Activated CD8-positive, alpha-beta T cell treated with anti-CD3 and anti-CD28 coated beads for 36 hours (primary cell): ENCODE measurements around the gene WTIP. TPM values are rescaled to one million over a fixed set of nuclear protein-coding genes. Genes with fewer than 3 reads are reported as not detected.

ENCODE experiments used
- ATAC-seq: fragments of 200-7000 bp; cut with Tn5 transposase; one replicate; pipeline ENCODE4 v1.10.0; 2021; ENCODE audit warnings: mild to moderate bottlenecking, moderate library complexity
- CTCF ChIA-PET: fragments of 350-600 bp; sonication (Branson Sonifier 250); formaldehyde crosslinking; loops from one replicate; lab custom pipeline; 2021; ENCODE audit warnings: antibody characterized with exemption; lab: Charles Lee
- POLR2A ChIA-PET: fragments of 350-600 bp; sonication (Branson Sonifier 250); formaldehyde crosslinking; loops from one replicate; lab custom pipeline; 2021; ENCODE audit warnings: antibody characterized with exemption; lab: Charles Lee
- DNase-seq: peaks from one replicate; pipeline ENCODE4 v3.0.0-alpha.2; 2020
- H3K27ac Mint-ChIP-seq: one replicate; pipeline ENCODE4 v1.8.0; 2021; ENCODE audit warnings: mild to moderate bottlenecking, mixed read lengths
- H3K27me3 Mint-ChIP-seq: one replicate; pipeline ENCODE4 v1.8.0; 2021; ENCODE audit warnings: mixed read lengths
- H3K36me3 Mint-ChIP-seq: one replicate; pipeline ENCODE4 v1.8.0; 2021; ENCODE audit warnings: low read depth, mixed read lengths
- H3K4me1 Mint-ChIP-seq: one replicate; pipeline ENCODE4 v1.8.0; 2021; ENCODE audit warnings: low read depth, mixed read lengths
- H3K4me3 Mint-ChIP-seq: one replicate; pipeline ENCODE4 v1.8.0; 2021; ENCODE audit warnings: mild to moderate bottlenecking, moderate library complexity, mixed read lengths
- H3K9me3 Mint-ChIP-seq: one replicate; pipeline ENCODE4 v1.8.0; 2021; ENCODE audit warnings: mixed read lengths
- intact Hi-C: fragments of 100-400 bp; cut with micrococcal nuclease; formaldehyde crosslinking; loops from one replicate; pipeline ENCODE4 v1.10.0; 2022
- total RNA-seq, 2 experiments: library from RNA; stranded (reverse); gene quantifications; one replicate each; pipeline ENCODE4 v1.2.3, GENCODE V29; 2021
- TF ChIP-seq, protein P1 (sequence below): fragments of 200-600 bp; IDR thresholded peaks from one replicate; pipeline ENCODE4 v1.8.0; 2022; ENCODE audit warnings: antibody characterized with exemption, mild to moderate bottlenecking

The WTIP gene
- under 1 TPM; 0.54 to 0.63 TPM for total RNA-seq

DNA sequence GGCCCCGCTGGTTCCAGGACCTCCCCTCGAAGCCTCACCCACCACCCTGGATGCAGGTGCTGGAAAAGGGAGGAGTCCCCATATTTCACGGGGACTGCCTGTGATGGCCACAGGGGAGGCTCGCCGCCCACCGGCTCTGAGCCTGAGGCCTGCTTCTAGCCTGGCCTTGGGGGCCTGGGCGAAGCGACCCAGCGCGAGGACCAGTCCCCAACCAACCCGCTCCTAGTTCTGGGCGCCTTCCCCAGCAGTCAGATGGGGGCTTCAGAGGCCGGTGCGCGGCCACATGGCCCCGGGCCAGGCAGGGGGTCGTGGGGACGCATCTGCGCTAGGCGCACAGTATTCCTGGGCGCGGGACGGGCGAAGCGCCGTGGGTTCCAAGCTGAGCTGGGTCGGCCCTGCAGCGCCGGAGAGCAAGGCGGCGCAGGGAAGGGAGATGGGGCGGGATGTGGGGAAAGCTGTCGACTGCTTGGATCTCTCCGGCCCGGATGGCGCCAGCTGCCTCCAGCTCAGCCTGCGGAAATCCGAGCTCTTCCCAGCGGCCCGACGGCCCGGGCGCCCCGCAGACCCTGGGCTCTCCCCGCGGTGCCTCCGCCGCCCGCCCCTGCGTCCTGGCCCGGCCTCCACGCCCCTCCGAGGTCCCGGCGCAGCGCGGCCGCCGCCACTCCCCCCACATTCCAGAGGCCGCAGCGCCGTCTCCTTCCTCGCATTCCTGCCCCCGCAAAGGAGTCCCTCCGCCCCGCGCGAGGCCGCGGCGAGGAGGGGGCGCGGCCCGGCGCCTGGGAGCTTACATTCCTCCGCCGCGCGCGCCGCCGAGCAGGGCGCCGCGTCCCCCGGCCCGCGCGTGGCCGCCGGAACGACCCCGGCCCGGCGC, at the start of gene WTIP:
WTIP (plus strand) TSS at position 788 of the 871 bp plus-strand sequence. CDS start 217 bp downstream, outside the sequence.
- H3K4me3 Mint-ChIP-seq: no peak within 1 kb of the TSS
- no peak for ATAC-seq
- H3K9me3 Mint-ChIP-seq: no peaks in the 10 kb centered on the region
- H3K36me3 Mint-ChIP-seq: no peaks in the 10 kb centered on the region
- no peak within 1 kb of the TSS for H3K27ac Mint-ChIP-seq
- intact Hi-C loops: no loop called here
- H3K4me1 Mint-ChIP-seq: peaks cover 2% of the 10 kb centered on the region
- POLR2A ChIA-PET: no interaction called here
- CTCF ChIA-PET: interaction anchor here (0.8 kb wide), 1 partner anchor 10 kb away, joined by 3 read pairs; no protein-coding TSS in a partner anchor
- no peak for DNase-seq
- TF ChIP-seq, protein P1, sequence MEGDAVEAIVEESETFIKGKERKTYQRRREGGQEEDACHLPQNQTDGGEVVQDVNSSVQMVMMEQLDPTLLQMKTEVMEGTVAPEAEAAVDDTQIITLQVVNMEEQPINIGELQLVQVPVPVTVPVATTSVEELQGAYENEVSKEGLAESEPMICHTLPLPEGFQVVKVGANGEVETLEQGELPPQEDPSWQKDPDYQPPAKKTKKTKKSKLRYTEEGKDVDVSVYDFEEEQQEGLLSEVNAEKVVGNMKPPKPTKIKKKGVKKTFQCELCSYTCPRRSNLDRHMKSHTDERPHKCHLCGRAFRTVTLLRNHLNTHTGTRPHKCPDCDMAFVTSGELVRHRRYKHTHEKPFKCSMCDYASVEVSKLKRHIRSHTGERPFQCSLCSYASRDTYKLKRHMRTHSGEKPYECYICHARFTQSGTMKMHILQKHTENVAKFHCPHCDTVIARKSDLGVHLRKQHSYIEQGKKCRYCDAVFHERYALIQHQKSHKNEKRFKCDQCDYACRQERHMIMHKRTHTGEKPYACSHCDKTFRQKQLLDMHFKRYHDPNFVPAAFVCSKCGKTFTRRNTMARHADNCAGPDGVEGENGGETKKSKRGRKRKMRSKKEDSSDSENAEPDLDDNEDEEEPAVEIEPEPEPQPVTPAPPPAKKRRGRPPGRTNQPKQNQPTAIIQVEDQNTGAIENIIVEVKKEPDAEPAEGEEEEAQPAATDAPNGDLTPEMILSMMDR: no peak
- H3K27me3 Mint-ChIP-seq: peaks cover 37% of the 10 kb centered on the region

DNA sequence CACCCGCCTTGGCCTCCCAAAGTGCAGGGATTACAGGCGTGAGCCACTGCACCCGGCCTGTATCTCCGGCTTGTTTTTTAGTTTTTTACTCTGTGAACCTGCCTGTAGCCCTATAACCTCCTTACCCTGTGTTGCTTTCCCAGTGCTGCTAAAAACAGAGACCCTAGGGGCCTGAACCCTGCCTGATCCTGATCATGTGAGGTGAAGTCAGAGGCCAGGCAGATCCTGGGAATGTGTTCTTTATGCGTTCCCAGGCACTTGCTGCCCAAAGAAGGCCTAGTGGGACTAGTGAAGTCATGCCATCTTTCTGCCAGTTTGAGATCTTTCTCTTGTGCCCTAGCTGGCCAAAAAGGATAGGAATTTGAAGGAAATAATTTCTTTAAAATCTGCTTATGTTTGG, 48.8 kb upstream of the WTIP start:
- H3K27ac Mint-ChIP-seq: no peak overlapping the region
- no peaks in the 10 kb centered on the region for H3K27me3 Mint-ChIP-seq
- no peak overlapping the region for H3K4me3 Mint-ChIP-seq
- ATAC-seq: no peak
- peaks cover 33% of the 10 kb centered on the region for H3K4me1 Mint-ChIP-seq
- TF ChIP-seq, protein P1: no peak
- no peak for DNase-seq
- H3K36me3 Mint-ChIP-seq: peaks cover 54% of the 10 kb centered on the region
- POLR2A ChIA-PET: interaction anchor here (0.7 to 1.2 kb wide), 3 partner anchors 11 to 34 kb away, joined by 3 read pairs; no protein-coding TSS in a partner anchor
- intact Hi-C loops: loop anchor here (5.0 kb wide), 1 partner anchor 260 kb away; the partner anchor contains the start of gene LSM14A
- CTCF ChIA-PET: interaction anchor here (1.5 to 1.6 kb wide), 2 partner anchors 21 to 26 kb away, joined by 4 to 5 read pairs; no protein-coding TSS in a partner anchor
- no peaks in the 10 kb centered on the region for H3K9me3 Mint-ChIP-seq

DNA sequence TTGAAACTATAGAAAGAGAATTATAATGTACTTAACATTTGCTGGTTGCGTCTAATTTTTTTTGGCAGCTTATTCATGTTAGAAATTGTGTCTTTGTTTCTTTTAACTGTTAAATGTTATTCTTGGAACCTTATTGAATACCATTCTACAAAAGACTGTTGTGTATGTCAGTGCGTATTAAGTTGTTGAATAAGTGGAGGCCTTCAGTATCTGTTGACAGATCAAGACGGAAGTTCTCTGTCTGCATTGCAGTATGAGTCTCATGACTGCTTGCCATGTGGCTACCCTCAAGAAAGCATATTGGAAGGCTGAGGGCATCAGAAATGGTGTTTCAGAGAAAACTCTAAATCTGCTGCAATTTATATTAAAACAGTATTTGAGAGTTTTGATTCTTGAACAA, 44.8 kb upstream of the WTIP start:
- ChIA-PET POLR2A (interaction anchor here (0.8 kb wide), 1 partner anchor 9 kb away, joined by 3 read pairs; the partner anchor contains the start of gene UBA2), CTCF (interaction anchor here (0.9 to 1.0 kb wide), 2 partner anchors 8 to 34 kb away, joined by 3 to 4 read pairs; no protein-coding TSS in a partner anchor)
- Mint-ChIP-seq H3K27ac (no peak overlapping the region), H3K4me3 (no peak overlapping the region), H3K9me3 (no peaks in the 10 kb centered on the region), H3K27me3 (no peaks in the 10 kb centered on the region), H3K36me3 (peaks cover 48% of the 10 kb centered on the region), H3K4me1 (peaks cover 10% of the 10 kb centered on the region)
- intact Hi-C loops: no loop called here
- DNase-seq: no peak
- TF ChIP-seq, protein P1: no peak
- no peak for ATAC-seq

DNA sequence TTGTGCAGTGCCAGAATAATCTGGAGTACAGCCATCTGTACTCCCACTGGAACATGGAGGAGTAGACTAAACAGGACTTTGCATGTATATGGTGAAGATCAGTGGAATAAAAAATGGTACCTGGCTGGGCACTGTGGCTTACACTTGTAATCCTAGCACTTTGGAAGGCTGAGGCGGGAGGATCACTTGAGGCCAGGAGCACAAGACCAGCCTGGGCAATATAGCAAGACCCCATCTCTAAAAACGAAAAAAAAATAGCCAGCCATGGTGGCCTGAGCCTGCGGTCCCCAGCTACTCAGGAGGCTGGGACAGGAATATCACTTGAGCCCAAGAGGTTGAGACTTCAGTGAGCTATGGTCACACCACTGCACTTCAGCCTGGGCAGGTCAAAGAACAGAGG, 33.4 kb upstream of the WTIP start:
- peaks cover 4% of the 10 kb centered on the region for H3K4me1 Mint-ChIP-seq
- no peak for DNase-seq

More for the DNA sequence above, 33.4 kb upstream of the WTIP start:
- H3K36me3 Mint-ChIP-seq: peaks cover 55% of the 10 kb centered on the region
- no peak for ATAC-seq
- no peak overlapping the region for H3K4me3 Mint-ChIP-seq
- TF ChIP-seq, protein P1: no peak
- peak overlapping the region; percentile 7 for H3K27ac Mint-ChIP-seq
- no peaks in the 10 kb centered on the region for H3K9me3 Mint-ChIP-seq
- intact Hi-C loops: no loop called here
- CTCF ChIA-PET: interaction anchor here (0.9 to 1.5 kb wide), 4 partner anchors 17 to 20 kb away, joined by 3 read pairs; partner anchors contain the start of gene UBA2
- H3K27me3 Mint-ChIP-seq: no peaks in the 10 kb centered on the region
- POLR2A ChIA-PET: no interaction called here
